Body of pancreas (tissue), 4 donors: ENCODE data around the gene ZBTB16.

Experiments
- CTCF ChIP-seq, 7 experiments: fragments of 450-650 bp in 4 of 7; fragments of 200-600 bp in 3 of 7; sonication (generic) in 3 of 7; IDR thresholded peaks; one replicate each; pipeline ENCODE4 v1.5.1; 2016 to 2019; ENCODE audit warnings: antibody characterized with exemption in 7 of 7
- POLR2A ChIP-seq, 3 donors: fragments of 450-650 bp; IDR thresholded peaks; one replicate each; pipeline ENCODE4 v1.6.1; 2016; ENCODE audit warnings: antibody characterized with exemption in 3 of 3, mild to moderate bottlenecking in 2 of 3

GRCh38 chr11:114036147-114036811 is 23.2 kb upstream of the ZBTB16 start:
- TF ChIP-seq POLR2A (IDR thresholded peaks at IDR 0.05) (no peak), CTCF (IDR thresholded peaks at IDR 0.05) (peak; percentile 74 to 97 (median 92))
